ENCODE data around the gene EXOSC9.

Gene EXOSC9

GRCh38 chr4:121789960-121790829, 10.9 kb upstream of the EXOSC9 start:
- no peak for DNase-seq

GRCh38 chr4:121790976-121791375, 10.1 kb upstream of the EXOSC9 start:
- no peak for DNase-seq

GRCh38 chr4:121791481-121791880, 9.6 kb upstream of the EXOSC9 start:
- no peak for DNase-seq

- no peak for DNase-seq
Measured at GRCh38 chr4:121792966-121793365, 8.2 kb upstream of the EXOSC9 start.

- no peak for DNase-seq
Measured at GRCh38 chr4:121794505-121795188, 6.5 kb upstream of the EXOSC9 start.

GRCh38 chr4:121796283-121796682, 4.8 kb upstream of the EXOSC9 start:
- DNase-seq = no peak

- no peak for DNase-seq
Measured at GRCh38 chr4:121799208-121799823, 1.8 kb upstream of the EXOSC9 start.

- no peak for DNase-seq
Measured at GRCh38 chr4:121799867-121800501, 1.1 kb upstream of the EXOSC9 start.

- no peak for DNase-seq
Measured at GRCh38 chr4:121800638-121800960, 524 bp upstream of the EXOSC9 start.

GRCh38 chr4:121801715-121802075, 572 bp downstream of the EXOSC9 start:
- no peak for DNase-seq

- no peak for DNase-seq
Measured at GRCh38 chr4:121806411-121806810, 5.3 kb downstream of the EXOSC9 start.

GRCh38 chr4:121811122-121811521, 10.0 kb downstream of the EXOSC9 start:
- no peak for DNase-seq

- DNase-seq = no peak
Measured at GRCh38 chr4:121814756-121815155, 13.6 kb downstream of the EXOSC9 start.

- no peak for DNase-seq
Measured at GRCh38 chr4:121817006-121817405, 15.9 kb downstream of the EXOSC9 start.

GRCh38 chr4:121817701-121818100, 16.6 kb downstream of the EXOSC9 start:
- DNase-seq = no peak

- DNase-seq = no peak
Measured at GRCh38 chr4:121818215-121818614, 17.1 kb downstream of the EXOSC9 start.

- DNase-seq = no peak
Measured at GRCh38 chr4:121819216-121819965, 18.3 kb downstream of the EXOSC9 start.

- no peak for DNase-seq
Measured at GRCh38 chr4:121822047-121822446, 20.9 kb downstream of the EXOSC9 start.

- DNase-seq = no peak
Measured at GRCh38 chr4:121822796-121823504, 21.8 kb downstream of the EXOSC9 start.

- peak; percentile 78 for DNase-seq
Measured at GRCh38 chr4:121823505-121824170, 22.5 kb downstream of the EXOSC9 start, which contains the start of gene CCNA2. Gene CCNA2 (minus strand): TSS chr4:121823883. CDS start chr4:121823628, 255 bp downstream.

GRCh38 chr4:121824171-121824527, 23.0 kb downstream of the EXOSC9 start:
- no peak for DNase-seq

GRCh38 chr4:121824950-121825349, 23.8 kb downstream of the EXOSC9 start:
- no peak for DNase-seq
